ENCODE measurements around the gene OR56A5.
"Not testable (repeated sequence)": the region's sequence is repeated elsewhere in the genome, so short reads cannot be mapped to it uniquely, and the experiment has no call there.

Gene OR56A5, protein sequence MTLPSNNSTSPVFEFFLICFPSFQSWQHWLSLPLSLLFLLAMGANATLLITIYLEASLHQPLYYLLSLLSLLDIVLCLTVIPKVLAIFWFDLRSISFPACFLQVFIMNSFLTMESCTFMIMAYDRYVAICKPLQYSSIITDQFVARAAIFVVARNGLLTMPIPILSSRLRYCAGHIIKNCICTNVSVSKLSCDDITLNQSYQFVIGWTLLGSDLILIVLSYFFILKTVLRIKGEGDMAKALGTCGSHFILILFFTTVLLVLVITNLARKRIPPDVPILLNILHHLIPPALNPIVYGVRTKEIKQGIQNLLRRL

DNA sequence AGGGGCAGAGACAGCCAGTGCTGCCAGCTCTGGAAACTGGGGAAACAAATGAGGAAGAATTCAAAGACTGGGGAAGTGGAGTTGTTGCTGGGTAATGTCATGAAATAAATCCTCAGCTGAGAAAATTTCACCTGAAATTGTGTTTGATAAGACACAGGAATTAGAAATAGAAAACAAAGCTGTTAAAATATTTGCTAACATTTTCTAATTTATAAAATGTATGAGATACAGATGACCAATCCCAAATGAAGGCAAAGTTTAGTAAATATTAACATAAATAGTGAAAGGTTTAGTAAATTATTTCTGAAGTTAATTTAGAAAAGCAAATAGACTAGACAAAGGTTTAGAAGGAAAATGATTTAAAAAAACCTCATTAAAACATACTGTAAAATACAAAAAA is at the start of gene OR56A5:
Gene OR56A5 (minus strand): TSS at position 101 of the 400 bp plus-strand sequence. CDS start 0 bp downstream, at position 101.
- DNase-seq (ENCODE audit: low read depth in 2 of 2) = no peak

DNA sequence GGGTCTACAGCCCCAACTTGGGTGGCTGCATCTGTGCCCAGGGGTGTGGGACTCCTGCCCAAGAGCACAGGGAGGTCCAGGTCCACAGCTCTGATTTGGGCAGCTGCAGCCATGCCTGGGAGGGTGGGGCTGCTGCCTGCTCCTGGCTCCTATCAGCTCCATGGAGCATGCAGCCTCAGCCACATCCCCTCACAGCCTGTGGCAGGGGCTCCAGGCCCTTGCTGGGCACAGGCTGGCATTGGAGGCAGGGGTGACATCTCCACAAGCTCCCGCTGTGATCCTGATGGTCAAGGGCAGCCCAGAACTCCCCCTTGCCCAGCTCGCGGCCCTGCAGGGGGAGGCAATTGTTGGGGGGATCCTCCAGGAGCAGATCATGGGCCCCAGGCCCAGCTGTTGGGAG is 44.7 kb upstream of the OR56A5 start:
- DNase-seq (ENCODE audit: low read depth in 2 of 2) = no peak

DNA sequence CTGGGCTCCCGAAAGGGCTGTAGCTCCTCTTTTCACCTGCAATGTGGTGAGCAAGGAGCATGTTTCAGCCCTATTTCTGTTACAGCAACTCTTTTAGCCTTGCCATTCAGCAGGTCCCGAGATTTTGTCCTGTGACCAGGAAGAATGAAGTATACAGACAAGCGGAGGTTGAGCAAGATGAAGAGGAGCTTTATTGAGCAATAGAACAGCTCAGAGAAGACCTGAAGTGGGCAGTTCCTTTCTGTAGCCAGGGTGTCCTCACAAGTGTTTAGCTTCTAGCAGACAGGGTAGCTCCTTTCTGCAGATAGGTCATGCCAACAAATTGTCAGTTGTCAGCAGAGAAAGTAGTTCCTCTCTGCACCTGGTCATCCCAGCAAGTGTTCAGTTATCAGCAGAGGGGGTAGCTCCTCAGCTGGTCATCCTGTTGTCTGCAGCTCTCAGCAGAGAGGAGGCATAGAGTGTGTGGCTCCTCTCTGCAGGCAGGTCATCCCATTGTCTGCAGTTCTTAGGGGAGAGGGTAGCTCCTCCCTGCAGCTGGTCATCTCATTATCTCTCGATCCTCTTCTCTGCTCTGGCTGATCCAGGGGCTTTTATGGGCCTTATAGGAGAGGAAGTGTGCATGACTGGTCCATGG is 43.9 kb upstream of the OR56A5 start:
- no peak for DNase-seq (ENCODE audit: low read depth in 2 of 2)

DNA sequence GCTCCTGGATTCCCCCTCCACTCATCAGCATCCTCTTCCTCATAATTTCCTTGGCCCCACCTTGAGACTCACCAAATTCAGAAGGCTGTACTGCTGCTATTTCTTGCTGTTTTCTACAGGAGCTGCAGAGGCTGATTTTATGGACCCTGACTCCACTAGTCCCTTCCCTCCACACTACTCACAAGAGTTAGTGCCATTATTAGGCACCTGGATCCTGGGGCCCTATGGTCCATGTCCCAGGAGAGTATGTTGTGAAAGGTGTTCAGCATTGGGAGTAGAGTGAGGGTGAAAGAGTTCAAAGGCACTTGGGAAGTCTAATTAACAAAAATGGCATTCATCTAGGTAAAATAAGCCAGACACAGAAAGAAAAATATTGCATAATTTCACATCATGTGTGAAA is 38.6 kb upstream of the OR56A5 start, which contains the start of gene OR56A4:
Gene OR56A4 (minus strand): TSS at position 101 of the 400 bp plus-strand sequence. CDS start 3,954 bp downstream, outside the sequence.
- DNase-seq (ENCODE audit: low read depth in 2 of 2) = no peak

DNA sequence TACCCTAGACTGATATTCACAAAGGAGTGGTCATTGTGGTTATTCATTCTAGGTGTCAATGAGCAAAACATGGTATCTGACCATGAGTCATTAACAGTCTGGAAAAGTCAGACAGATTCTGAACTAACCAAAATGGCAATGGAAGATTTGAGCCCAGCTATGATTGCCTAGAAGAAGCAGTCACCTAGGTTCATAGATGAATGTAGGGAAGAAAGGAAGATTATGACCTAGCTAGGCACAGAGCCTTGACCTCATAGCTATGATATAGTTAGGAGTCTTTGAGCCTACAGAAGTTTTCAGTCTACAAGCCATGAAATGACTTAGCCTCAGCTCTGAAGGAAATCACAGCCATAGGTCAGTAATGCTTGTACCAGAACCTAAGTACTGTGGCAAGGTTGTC is 38.1 kb upstream of the OR56A5 start:
- DNase-seq (ENCODE audit: low read depth in 2 of 2) = no peak

DNA sequence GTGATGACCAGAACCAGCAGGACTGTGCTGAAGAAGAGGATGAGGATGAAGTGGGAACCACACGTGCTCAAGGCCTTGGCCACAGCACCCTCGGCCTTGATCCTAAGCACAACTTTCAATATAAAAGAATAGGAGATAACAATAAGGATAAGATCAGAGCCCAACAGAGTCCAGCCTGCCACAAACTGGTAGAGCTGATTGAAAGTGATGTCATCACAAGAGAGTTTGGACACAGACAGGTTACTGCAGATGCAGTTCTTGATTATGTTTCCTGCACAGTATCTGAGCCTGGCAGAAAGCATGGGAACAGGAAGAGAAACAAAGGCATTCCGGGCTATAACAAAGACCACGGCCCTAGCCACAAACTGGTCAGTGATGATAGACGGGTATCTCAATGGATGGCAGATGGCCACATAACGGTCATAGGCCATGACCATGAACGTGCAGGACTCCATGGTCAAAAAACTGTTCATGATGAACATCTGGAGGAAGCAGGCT is 34.0 kb upstream of the OR56A5 start:
- no peak for DNase-seq (ENCODE audit: low read depth in 2 of 2)

DNA sequence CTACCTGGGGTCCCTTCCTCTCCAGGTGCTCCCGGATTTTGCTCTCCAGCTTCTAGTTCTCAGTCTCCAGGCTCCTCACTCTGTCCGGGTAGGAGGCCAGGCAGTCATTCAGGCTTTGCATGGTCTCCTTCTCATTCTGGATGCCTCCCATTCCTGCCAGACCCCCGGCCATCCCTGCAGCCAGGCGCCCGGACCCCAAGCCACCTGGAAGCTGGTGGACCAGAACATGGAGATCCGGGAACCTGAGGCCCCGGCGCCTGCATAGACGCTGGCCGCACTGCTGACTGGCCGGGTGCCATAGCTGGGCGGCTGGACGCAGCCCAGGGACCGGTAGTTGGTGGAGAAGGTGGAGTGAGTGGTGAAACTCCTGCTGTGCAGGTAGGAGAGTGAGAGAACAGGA is 26.5 kb upstream of the OR56A5 start:
- no peak for DNase-seq (ENCODE audit: low read depth in 2 of 2)

DNA sequence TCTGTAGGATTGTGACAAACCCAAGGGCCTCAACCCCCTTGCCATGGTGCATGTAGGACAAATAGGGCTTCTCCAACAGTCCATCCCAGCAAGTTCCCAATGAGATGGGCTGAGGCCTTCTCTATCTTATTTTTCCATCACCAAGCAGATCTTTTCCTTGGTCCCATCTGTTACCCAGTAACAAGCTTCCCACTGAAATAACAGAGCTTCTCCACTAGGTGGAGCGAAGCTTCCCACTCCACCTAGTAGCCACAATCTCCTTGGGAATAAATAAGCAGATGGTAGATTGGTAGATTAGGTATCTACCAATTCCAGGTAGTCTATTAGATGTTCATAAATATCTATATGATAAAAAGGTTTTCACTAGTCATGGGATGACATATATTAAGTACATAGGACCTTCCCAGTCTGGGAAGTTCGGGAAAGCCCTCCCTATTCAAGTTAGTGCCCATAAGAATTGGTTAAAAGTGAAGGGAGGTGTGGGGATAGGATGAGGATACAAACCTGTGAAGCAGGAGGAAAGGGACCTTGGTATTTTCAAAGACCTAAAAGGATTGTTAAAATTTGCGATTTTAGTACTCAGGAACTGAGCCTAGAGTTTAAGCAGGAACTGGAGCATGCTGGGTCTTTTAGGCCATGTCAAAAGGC is 24.4 kb upstream of the OR56A5 start:
- no peak for DNase-seq (ENCODE audit: low read depth in 2 of 2)

DNA sequence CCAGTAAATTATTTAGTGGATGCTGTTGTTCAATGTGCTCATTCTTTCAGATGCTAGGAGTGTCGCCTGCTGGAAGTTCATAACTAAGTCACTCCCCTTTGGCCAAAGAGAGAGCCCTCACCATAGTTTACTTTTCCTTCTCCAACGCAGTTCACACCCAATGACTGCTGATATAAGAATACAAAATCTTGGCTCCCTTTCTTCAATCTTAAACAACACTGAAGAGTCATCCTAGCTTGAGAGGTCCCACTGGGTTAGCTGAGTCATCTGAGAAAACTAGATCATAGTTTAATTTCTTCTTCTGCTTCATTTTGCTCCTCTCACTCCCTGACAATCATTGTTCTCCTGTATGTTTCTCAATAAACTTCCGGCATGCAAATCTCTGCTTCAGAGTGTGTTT is 23.9 kb upstream of the OR56A5 start:
- no peak for DNase-seq (ENCODE audit: low read depth in 2 of 2)

DNA sequence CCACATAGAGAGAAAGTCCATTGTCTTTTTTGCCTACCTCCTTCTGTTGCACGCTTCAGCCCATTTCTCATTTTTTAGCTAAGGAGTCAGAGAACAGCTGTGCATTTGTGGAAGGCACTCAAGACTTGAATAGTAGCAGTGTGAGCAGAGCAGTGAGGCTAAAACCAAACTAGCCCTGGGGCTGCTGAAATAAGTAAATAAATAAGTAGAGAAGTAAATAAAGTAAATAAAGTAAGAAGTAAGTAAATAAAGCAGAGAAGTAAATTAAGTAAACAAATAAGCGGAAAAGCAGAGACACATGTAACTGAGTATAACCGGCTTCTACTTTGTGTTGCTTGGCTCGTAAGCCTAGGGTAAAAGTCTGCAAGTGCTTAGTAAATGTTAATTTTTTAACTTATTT is 20.9 kb upstream of the OR56A5 start:
- DNase-seq (ENCODE audit: low read depth in 2 of 2) = no peak

DNA sequence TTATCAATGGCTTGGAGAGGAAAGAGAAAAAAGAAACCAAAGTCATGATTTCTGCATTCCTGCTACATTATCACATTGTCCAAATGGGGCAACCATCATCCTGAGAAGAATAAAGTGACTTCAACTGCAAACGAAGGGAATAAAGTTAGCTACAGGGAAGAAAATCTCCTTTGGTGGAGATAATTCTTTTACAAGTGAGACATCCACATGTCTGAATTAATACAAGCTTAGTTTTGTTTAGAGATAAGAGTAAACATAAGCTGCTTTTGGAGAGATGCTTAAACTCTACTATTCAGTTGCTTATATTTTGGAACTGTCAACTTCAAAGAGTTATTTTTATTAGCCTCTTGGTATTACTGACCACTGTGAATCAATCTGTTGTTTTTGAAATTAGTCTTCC is 18.6 kb upstream of the OR56A5 start, which contains the start of gene OR52L1:
Gene OR52L1 (minus strand): TSS at position 101 of the 400 bp plus-strand sequence. CDS start 55 bp downstream, at position 46.
- no peak for DNase-seq (ENCODE audit: low read depth in 2 of 2)

DNA sequence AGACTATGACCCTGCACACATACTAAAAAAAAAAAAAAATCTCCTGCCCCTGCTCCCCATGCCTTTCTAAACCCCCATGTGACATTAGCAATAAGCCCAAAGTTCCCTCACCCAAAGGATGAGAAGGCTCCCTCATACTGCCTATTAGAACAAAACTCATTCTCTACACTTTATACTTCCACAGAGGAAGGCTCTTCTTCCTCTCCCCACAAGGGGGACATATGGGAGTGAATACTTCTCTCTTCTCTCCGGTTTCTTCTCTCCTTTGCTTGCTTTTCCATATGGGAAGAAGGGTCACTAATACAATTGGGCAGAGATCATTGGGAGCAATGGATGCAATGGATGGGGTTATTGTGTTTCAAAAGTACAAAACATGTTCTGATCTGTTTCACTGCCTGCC is 15.1 kb upstream of the OR56A5 start:
- no peak for DNase-seq (ENCODE audit: low read depth in 2 of 2)

DNA sequence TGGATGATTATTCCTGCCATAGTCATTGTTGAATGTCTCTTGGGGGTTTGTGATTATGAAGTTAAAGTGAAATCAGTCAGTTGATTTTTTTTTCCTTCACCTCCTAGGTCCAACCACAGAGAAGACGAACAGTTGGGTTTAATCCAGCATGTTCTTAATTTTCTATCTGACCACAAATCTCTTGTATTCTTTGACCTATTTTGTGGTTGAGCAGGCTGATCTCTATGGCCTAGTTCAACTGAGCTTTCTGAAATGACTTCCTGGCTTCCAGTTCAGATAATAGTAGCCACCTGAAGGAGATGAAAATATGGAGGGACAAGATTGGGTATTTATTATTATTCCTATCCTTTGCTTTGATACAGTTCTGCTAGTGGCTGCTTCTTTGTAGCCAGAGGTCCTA is 5.2 kb upstream of the OR56A5 start:
- DNase-seq (ENCODE audit: low read depth in 2 of 2) = no peak

DNA sequence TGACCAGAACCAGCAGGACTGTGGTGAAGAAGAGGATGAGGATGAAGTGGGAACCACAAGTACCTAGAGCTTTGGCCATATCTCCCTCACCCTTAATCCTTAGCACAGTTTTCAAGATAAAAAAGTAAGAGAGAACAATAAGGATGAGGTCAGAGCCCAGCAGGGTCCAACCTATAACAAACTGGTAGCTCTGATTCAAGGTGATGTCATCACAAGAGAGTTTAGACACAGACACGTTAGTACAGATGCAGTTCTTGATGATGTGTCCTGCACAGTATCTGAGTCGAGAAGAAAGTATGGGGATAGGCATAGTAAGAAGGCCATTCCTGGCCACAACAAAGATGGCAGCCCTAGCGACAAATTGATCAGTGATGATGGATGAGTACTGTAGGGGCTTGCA is 586 bp downstream of the OR56A5 start:
- no peak for DNase-seq (ENCODE audit: low read depth in 2 of 2)

DNA sequence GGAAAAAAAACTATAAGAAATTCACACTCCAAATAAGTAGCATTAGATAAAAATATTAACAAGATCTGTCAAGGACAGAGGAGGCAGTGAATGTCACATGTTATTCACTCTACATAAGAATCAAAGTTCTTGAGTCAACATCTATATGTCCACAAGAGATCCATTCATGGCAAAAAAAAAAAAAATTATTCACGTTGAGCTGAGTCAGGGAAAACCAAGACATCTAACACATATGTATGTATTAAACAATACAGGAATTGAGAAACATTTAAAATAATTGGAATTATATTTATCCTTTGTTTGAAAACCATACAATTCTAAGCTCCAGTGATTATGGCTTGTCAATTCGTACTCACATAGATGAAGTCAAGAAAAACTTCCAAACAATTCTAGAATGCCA is 1.3 kb downstream of the OR56A5 start:
- DNase-seq (ENCODE audit: low read depth in 2 of 2) = no peak

DNA sequence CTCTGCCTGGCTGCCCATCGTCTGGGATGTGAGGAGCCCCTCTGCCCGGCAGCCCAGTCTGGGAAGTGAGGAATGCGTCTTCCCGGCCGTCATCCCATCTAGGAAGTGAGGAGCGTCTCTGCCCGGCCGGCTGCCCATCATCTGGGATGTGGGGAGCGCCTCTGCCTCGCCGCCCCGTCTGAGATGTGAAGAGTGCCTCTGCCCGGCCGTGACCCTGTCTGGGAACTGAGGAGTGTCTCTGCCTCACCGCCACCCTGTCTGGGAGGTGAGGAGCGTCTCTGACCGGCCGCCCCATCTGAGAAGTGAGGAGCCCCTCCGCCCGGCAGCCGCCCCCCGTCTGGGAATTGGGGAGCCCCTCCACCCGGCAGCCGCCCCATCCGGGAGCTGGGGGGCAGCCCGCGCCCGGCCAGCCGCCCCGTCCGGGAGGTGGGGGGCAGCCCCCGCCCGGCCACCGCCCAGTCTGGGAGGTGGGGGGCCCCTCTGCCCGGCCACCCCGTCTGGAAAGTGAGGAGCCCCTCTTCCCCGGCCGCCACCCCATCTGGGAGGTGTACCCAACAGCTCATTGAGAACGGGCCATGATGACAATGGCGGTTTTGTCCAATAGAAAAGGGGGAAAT is 7.5 kb downstream of the OR56A5 start:
- not testable (repeated sequence) for DNase-seq (ENCODE audit: low read depth in 2 of 2)

DNA sequence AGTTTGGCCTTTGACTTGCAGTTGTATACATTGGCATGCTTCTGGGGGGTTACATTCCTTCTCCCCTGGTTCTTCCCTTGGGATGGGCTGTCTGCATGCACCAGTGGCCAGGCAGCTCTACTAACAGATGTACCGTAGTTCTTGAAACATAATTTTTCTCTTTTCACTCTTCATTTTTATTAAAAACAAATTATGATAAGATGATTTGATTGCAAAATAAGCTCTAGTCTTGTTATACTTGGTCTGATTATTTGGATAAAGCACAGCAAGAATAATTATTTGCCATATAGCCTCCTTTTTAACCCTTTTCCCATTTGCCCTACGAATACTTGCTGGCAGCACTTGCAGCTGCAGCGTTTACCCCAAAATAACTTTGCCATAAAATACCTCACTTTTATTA is 12.7 kb downstream of the OR56A5 start:
- no peak for DNase-seq (ENCODE audit: low read depth in 2 of 2)

DNA sequence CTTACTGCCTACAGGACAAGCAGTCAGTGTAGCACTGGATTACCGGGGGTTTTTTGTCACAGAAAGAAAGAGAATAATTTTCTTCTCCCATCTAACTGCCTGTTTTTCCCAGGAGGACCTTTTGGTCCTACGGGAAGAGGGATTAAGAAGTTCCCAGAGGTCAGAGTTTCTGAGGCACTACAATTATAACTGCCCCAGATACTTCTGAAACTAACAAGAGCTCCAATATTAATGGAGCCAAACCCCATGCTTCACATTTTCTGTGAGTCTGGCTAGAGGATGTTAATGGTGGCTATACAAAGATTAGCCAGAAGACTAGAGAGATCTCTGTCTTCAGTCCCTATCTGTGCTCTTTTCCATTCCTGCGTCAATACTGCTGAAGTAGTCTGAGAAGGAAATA is 26.3 kb downstream of the OR56A5 start, which contains the start of gene OR56A3:
Gene OR56A3 (plus strand): TSS at position 301 of the 400 bp plus-strand sequence. CDS start 5,096 bp downstream, outside the sequence.
- DNase-seq (ENCODE audit: low read depth in 2 of 2) = no peak

DNA sequence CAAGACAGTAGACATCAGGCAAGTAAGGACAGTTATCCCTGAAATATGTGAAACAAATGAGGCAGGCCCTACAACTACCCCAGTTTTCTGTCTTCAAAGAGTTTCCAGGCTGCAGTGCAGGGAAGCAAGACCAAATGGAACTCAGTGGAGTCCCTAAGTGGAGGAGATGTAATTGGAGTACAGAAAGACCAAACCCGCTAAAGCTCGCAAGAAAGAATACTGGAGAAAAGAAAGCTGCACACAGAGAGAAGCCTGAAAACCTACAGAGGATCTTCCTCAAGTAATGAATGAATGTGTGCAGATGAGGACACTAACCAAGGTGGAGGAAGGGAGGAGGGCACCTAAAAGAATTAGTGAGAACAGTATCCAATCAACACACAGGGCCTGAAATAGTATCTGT is 27.5 kb downstream of the OR56A5 start:
- no peak for DNase-seq (ENCODE audit: low read depth in 2 of 2)

DNA sequence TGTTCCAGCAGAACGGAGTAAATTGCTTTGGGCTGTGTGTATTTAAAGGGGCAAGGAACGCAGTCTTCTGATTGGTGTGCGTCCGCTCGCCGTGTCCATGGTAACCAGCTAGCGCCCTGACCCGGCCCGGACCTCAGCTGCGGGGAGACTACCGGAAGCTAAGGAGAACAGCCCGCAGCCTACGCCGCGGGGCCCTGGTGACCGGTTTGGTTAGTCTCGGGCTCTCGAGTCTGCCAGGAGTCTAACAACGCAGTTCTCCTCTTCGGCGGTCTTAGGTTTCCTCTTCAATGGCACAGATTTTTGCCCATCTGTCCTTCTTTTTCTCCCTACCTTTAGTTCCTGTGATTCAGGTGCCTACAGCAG is 29.7 kb downstream of the OR56A5 start:
- DNase-seq (ENCODE audit: low read depth in 2 of 2) = no peak

DNA sequence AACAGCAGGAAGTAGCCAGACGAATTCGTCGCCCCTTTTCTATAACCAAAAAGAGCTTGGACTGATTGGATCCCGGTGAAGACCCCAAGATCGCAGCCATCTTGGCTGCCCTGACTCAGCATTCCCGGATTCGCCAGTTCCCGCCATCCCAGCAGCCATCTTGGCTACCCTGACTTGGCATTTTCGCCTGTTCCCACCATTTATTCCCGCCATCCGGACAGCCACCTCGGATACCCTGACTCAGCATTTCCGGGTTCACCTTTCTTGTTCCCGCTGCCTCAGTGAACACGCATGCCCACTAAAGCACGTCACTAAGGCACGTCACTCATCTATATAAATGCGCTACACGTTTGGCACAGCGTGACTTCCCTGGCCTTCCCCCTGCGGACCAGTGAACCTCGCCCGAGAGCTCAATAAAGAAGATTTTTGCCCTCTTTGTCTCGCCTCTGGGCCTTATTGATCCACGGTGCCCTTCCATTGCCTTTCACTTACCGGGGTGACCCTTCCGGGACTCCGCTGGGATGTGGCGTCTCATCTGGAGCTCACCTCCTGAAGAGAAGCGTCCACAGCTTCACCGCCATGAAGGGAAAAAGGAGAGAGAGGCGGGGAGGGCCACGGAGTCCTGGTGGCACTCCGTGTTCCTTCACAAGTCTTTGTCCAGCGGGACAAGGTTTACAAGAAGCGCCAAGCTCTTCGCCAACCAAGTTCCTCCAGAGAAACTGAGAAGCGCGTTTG is 30.3 kb downstream of the OR56A5 start:
- DNase-seq (ENCODE audit: low read depth in 2 of 2) = no peak
